NCI-H510A (cell line): ENCODE results near the gene CEP41.
A peak's percentile ranks its signal among the peaks of the same experiment; 100 is the strongest.

Source experiments
- DNase-seq: peaks from one replicate; lab custom pipeline; 2025; lab: John Stamatoyannopoulos, UW

The CEP41 gene

GRCh38 chr7:130440527-130441365, at the start of gene CEP41:
Gene CEP41 (minus strand): TSS chr7:130441016. CDS start chr7:130440966, 50 bp downstream.
- DNase-seq = peak; percentile 94

- DNase-seq = no peak
Observed at GRCh38 chr7:130490311-130490791, 49.5 kb upstream of the CEP41 start.

GRCh38 chr7:130489140-130489983, 48.5 kb upstream of the CEP41 start:
- DNase-seq = no peak

- no peak for DNase-seq
Observed at GRCh38 chr7:130488392-130489139, 47.8 kb upstream of the CEP41 start.

DNA sequence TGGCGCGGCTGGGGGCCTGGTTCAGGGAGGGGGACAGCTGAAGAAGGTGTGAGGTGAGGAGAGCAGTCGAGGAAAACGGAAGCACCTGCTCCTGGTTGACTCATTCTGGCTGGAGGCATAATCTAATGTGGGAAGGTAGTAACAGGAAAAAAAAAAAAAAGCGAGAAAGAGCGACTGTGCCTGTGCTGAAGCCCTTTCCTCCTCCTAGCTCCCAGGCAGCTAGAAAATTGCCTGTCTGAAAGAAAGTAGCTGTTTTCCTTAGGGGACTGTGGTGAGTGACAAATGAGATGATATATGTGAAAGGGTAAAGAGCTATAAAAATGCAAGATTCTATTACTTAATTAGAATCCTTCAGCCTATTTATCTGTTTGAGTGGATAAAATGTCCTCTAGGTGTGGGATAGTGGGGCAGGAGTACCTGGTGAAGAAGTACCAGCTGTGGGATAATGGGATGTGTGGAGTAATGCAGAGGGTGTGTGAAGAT, 46.2 kb upstream of the CEP41 start:
- DNase-seq = no peak

GRCh38 chr7:130486114-130486953, 45.5 kb upstream of the CEP41 start:
- DNase-seq = peak; percentile 89

DNA sequence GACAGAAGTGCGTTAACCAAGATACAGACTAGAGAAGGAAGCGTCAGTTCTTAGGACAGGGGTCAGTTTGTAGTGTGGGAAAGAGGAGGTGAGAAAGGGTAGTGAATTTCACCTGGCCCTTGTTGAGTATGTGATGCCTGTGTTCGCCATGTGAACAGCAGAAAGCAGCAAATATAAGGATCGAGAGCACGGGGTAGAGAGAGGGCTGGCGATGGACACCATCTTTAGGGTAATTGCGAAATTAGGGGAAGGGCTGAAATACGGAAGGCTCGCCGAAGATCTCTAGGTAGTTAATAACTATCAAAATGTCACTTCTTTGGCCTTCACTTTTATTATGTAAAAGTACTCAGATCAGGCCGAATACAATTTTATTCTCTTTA, 44.9 kb upstream of the CEP41 start:
- DNase-seq = no peak

GRCh38 chr7:130483031-130483430, 42.2 kb upstream of the CEP41 start:
- DNase-seq = no peak

- DNase-seq = no peak
Observed at GRCh38 chr7:130481898-130482297, 41.1 kb upstream of the CEP41 start.

DNA sequence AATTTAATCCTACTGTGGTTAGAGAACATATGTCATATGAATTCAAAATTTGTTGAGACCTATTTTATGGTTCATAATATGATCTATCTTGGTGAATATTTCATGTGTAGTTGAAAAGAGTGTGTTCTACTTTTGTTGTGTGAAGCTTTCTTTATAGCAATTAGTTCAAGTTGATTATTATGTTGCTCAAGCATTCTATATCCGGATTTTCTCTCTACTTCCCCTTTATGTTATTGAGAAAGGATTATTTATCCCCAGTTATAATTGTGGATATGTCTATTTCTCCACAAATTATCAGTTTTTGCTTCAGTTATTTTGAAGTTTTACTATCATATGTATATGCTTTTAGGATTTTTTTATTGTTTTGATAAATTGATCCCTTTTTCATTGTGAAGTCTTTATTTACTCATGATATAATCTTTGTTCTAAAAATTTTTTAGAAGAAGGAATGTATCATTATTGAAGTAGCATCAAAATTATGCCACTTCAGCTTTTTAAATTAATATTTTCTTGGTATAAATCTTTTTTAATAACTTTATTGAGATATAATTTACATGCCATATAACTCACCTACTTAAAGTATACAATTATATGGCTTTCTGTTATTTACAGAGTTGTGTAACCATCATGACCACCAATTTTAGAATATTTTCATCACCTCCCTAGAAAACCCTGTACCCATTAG, 39.0 kb upstream of the CEP41 start:
- no peak for DNase-seq

- DNase-seq = no peak
Observed at GRCh38 chr7:130478991-130479390, 38.2 kb upstream of the CEP41 start.

GRCh38 chr7:130476297-130477150, 35.7 kb upstream of the CEP41 start:
- DNase-seq = no peak

- no peak for DNase-seq
Observed at GRCh38 chr7:130475776-130476175, 35.0 kb upstream of the CEP41 start.

GRCh38 chr7:130473876-130474275, 33.1 kb upstream of the CEP41 start:
- no peak for DNase-seq

DNA sequence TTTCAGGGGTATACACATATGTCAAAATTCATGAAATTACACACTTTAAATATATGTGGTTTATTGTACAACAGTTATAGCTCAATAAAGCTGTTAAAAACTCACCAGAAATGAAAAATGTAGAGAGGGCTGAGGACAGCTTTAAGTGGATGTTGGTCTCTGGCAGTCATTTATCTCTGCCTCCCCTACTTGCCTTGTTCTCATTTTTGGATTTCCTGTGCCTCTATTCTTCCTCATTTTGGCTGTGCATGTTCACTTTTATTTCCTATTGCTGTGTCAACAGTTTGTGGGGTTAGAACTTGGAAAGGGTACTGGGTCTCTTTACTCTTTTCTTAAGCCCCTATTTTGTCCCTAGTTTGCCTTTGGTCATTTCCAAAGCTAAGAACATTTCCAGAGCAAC, 32.5 kb upstream of the CEP41 start:
- no peak for DNase-seq

GRCh38 chr7:130471974-130472373, 31.2 kb upstream of the CEP41 start:
- DNase-seq = no peak

- no peak for DNase-seq
Observed at GRCh38 chr7:130468612-130469011, 27.8 kb upstream of the CEP41 start.

DNA sequence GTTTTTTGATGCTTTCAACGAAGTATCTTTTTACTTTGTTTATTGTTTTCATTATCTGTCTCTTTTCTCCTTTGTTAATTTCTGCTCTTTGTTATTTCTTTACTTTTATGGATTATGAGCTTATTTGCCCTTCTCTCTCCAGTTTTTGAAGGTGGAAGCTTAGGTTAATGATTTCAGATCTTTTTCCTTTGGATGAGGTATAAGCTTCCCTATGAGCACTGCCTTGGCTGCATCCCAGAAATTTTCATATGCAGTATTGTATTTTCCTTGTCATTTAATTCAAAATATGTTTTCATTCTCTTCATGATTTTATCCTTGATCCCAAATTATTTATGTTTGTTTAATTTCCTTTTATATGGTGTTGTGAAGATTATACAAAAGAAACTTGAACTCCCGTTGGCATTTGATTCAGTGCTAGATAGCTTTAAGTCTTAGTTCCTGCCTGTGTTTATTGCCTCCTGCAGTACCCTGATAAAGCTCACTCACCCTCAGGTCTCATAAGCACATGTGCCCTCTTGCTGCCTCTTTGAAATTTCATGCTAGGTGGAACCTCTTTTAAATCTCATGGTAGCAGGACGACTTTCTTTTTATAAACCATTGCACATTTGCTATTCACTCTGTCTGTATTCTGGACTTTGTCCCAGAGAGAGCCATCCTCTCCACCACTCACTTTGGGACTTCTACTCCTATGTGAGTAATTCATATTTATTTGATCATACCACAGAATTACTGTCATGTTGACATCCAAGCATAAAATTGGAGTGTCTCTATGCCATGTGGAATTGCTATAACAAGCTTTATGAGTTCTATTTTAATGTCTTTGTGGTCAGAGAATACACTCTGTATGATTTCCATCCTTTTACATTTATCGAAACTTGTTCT, 23.0 kb upstream of the CEP41 start:
- DNase-seq = no peak

GRCh38 chr7:130461272-130461671, 20.5 kb upstream of the CEP41 start:
- no peak for DNase-seq
